Bronchial epithelial cell (primary cell): ENCODE measurements around the gene GRIP2. TPM values are rescaled to one million over a fixed set of nuclear protein-coding genes. Genes with fewer than 3 reads are reported as not detected.

Source experiments
- DNase-seq: peaks from one replicate; pipeline ENCODE4 v3.0.0-alpha.2; 2010; ENCODE audit warnings: low read depth
- FAIRE-seq: peaks from 2 replicates; lab custom pipeline; 2011; peaks lifted over from hg19 to GRCh38; lab: Jason Lieb, UNC
- H3K27me3 ChIP-seq: 2 replicates; pipeline ENCODE4 v1.5.1; 2011; ENCODE audit warnings: low read length; ENCODE audit not compliant: control insufficient read depth, insufficient read depth
- H3K36me3 ChIP-seq: 2 replicates; pipeline ENCODE4 v1.5.1; 2011; ENCODE audit warnings: low read length; ENCODE audit not compliant: control insufficient read depth, insufficient read depth
- H3K4me3 ChIP-seq: 2 replicates; pipeline ENCODE4 v1.5.1; 2011; ENCODE audit warnings: mild to moderate bottlenecking, low read depth, low read length, control low read depth
- CTCF ChIP-seq: IDR thresholded peaks from 2 replicates; pipeline ENCODE4 v1.5.1; 2011; ENCODE audit warnings: mild to moderate bottlenecking, moderate library complexity, low read length, control low read depth, inconsistent platforms; ENCODE audit not compliant: insufficient read depth, severe bottlenecking
- total RNA-seq: library from RNA; depleted of rRNA; stranded (reverse); fragments of >200 nt; gene quantifications from 2 replicates; pipeline ENCODE4 v1.2.1, GENCODE V29; 2014

The GRIP2 gene
- total RNA-seq, 1 donor from 2014 or later, result under 0.01 TPM

GRCh38 chr3:14509796-14510100, 30.4 kb downstream of the GRIP2 start:
- no peak for FAIRE-seq
- no peak for DNase-seq
- no peaks in the 10 kb centered on the region for H3K36me3 ChIP-seq
- no peak overlapping the region for H3K4me3 ChIP-seq
- no peaks in the 10 kb centered on the region for H3K27me3 ChIP-seq
- TF ChIP-seq CTCF, result no peak

DNA sequence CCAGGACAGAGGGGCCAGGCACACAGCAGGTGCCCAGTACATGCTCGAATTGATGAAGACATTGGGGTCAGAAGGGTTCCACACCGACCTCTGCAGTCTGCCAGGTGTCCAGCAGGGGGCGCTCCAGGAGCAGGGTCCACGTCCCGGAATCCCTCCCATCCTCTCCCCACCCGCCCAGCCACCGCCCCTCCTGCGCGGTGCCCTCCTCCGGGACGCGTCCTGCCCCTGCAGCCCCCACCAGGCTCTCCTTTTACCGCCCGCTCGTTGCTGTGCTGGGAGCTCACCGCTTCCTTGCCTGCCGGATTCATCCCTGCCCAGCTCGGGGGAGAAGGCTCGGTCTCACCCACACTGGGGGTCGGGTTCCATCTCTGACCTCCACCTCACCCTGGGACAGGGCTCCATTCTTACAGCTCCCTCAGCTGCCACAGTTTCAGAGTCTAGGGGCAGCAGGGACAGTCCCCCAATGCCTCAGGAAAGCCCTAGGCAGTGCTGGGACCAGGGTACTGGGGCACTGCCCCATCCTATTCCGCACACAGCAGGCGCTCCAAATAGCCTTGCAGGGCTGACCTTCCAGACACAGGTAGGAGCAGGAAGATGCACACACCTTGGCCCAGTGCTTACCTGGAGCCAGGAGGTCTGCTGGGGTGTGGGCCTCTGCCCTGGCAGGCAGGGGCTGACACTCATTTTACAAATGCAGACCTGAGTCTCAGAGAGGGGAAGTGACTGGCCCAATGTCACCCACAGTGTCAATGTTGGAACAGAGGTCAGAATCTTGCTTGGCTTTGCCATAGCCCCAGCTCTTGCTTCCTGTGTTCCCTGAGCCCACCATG, 31.0 kb downstream of the GRIP2 start:
- H3K36me3 ChIP-seq, result no peaks in the 10 kb centered on the region
- H3K4me3 ChIP-seq, result no peak overlapping the region
- no peak for FAIRE-seq
- H3K27me3 ChIP-seq, result peaks cover 1% of the 10 kb centered on the region
- peak; percentile 94 for TF ChIP-seq CTCF
- DNase-seq, result peak; percentile 21

GRCh38 chr3:14508505-14508819, 31.7 kb downstream of the GRIP2 start:
- TF ChIP-seq CTCF, result no peak
- Histone ChIP-seq H3K4me3 (no peak overlapping the region), H3K36me3 (no peaks in the 10 kb centered on the region), H3K27me3 (peaks cover 1% of the 10 kb centered on the region)
- DNase-seq, result no peak
- no peak for FAIRE-seq

DNA sequence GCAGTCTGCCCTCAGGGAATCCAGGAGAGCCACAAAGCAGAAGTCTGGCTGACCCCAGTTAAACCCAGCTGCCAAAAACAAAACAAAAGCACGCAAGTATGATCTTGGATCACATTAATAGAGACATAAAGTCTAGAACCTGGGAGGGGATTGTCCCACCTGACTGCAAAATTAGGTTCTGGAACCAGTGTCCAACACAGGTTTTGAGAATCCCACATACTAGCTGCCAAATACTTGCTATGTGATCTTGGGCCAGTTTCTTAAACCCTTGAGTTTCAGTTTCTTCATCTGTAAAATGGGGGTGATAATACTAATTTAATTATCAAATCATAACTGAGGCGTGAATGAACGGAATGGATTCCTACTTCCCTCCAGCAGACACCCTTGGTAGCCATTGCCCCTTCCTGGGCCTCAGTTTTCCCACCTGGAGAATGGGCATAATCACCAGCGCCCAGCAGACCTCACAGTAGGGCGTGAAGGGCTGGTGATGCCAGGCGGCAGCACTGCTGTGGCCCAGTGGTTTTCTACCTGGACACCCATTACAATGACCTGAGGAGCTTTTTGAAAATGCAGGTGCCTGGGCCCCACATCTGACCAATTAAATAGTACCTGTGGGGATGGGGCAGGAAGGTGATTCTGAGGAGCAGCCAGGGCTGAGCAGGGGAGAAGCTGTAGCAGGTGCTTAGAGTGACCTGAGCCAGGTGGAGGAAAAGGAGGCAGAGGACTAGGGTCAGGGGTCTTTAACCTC, 32.2 kb downstream of the GRIP2 start:
- no peak for TF ChIP-seq CTCF
- FAIRE-seq (no peak), DNase-seq (no peak)
- H3K36me3 ChIP-seq, result no peaks in the 10 kb centered on the region
- peaks cover 1% of the 10 kb centered on the region for H3K27me3 ChIP-seq
- H3K4me3 ChIP-seq, result no peak overlapping the region

DNA sequence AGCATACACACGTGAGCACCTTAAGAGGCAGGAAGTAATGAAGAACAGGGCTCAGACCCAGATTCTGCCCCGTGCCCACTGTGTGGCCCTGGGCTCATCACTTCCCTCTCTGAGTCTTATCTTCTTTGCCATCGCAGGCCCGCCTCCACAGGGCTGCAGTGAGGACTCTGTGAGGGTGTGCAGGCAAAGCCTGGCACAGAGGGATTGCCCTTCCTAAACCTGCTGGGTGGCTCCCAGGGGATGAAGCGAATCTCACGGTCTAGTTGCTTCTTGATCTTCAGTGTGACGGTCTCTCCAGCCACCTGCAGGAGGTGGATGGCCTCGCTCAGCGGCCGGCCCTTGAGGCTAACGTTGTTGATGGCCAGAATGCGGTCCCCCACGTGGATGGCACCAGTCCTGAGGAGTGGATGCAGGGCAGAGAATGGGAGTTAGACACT, 32.8 kb downstream of the GRIP2 start:
- Histone ChIP-seq H3K4me3 (no peak overlapping the region), H3K27me3 (peaks cover 1% of the 10 kb centered on the region), H3K36me3 (no peaks in the 10 kb centered on the region)
- no peak for TF ChIP-seq CTCF
- DNase-seq, result no peak
- FAIRE-seq, result no peak
